Transverse colon (tissue), 1 donor: ENCODE measurements around the gene PNKD.

ENCODE experiments used
- EP300 ChIP-seq: sonication (generic); formaldehyde crosslinking; IDR thresholded peaks from one replicate; pipeline ENCODE4 v1.6.1; 2017; ENCODE audit warnings: antibody characterized with exemption, low read depth
- POLR2A ChIP-seq: fragments of 450-650 bp; IDR thresholded peaks from one replicate; pipeline ENCODE4 v1.6.1; 2016; ENCODE audit warnings: antibody characterized with exemption, mild to moderate bottlenecking, moderate library complexity

DNA sequence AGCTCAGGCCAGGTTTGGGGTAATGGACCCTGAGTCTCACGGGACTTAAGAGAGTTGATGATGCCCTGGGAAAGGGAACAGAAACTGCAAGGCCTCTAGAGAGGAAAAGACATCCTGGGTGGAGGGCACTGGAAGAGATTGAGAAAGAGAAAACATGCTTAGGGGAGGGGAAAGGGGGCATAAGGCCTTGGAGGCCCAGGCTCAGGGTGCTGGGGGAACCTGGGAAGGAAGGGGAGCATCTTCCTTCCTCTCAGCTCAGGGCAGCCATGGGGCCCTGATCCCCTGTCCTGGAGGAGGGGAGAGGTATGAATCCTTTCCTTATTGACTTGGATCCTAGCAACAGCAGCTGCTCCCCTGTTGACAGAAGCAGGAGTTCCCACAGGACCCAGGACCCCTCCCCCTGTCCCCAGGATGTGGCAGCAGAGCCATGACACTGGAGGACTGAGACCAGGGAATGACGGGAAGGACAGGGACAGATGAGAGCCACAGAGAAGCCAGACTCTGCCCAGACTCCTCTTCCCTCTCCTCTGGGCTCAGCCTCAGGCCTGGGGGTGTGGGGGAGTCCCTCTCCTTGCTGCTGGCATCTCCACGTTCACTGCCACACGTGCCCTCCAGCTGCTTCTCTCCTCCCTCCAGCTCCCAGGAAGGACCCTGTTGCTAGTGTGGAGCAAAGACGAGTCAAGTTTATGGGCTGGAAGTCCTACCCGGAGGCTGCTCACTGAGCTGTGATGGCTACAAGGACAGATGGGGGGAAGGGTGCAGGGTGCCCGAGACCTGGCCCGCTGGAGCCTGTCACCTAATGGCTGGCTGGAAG, 8.7 kb upstream of the PNKD start:
- no peak for TF ChIP-seq EP300
- no peak for TF ChIP-seq POLR2A
